Upper lobe of left lung (tissue), 6 donors: ENCODE data around the gene MYH13. TPM values are rescaled to one million over a fixed set of nuclear protein-coding genes. Genes with fewer than 3 reads are reported as not detected.

Experiments
- ATAC-seq, 2 donors: fragments of 200-7000 bp; cut with Tn5 transposase; one replicate each; pipeline ENCODE4 v1.9.1; 2022; ENCODE audit warnings: mild to moderate bottlenecking in 2 of 2, moderate library complexity in 2 of 2; ENCODE audit not compliant: low FRiP score in 2 of 2
- DNase-seq, 2 donors: peaks; one replicate each; pipeline ENCODE4 v3.0.0-alpha.2; 2019 to 2020
- H3K27ac ChIP-seq, 4 donors: fragments of 200-600 bp; sonication (generic); one replicate each; pipeline ENCODE4 v1.5.1; 2016 to 2019
- H3K27me3 ChIP-seq, 4 donors: fragments of 200-600 bp; sonication (generic); one replicate each; pipeline ENCODE4 v1.5.1; 2017 to 2019
- H3K36me3 ChIP-seq, 4 donors: fragments of 200-600 bp; sonication (generic); one replicate each; pipeline ENCODE4 v1.5.1; 2016 to 2019
- H3K4me1 ChIP-seq, 4 donors: fragments of 200-600 bp; sonication (generic); one replicate each; pipeline ENCODE4 v1.5.1; 2018 to 2019
- H3K4me3 ChIP-seq, 4 donors: fragments of 200-600 bp; sonication (generic); one replicate each; pipeline ENCODE4 v1.5.1; 2017 to 2019; ENCODE audit warnings: mild to moderate bottlenecking in 2 of 4, moderate library complexity in 1 of 4
- H3K9me3 ChIP-seq, 4 donors: fragments of 200-600 bp; sonication (generic); one replicate each; pipeline ENCODE4 v1.5.1; 2018 to 2019
- EP300 ChIP-seq, 4 donors: sonication (generic); formaldehyde crosslinking; IDR thresholded peaks; one replicate each; pipeline ENCODE4 v1.5.1; 2017; ENCODE audit warnings: antibody characterized with exemption in 4 of 4, control low read depth in 2 of 4
- POLR2A ChIP-seq, 4 donors: fragments of 450-650 bp; IDR thresholded peaks; one replicate each; pipeline ENCODE4 v1.5.1; 2016 to 2017; ENCODE audit warnings: antibody characterized with exemption in 4 of 4, mild to moderate bottlenecking in 2 of 4
- POLR2AphosphoS5 ChIP-seq, 2 donors: sonication (generic); formaldehyde crosslinking; IDR thresholded peaks; one replicate each; pipeline ENCODE4 v1.5.1; 2017; ENCODE audit warnings: antibody characterized with exemption in 2 of 2
- WGBS, 2 donors: methylation state at CpG; one replicate each; pipeline ENCODE4 v1.1.5; 2017 to 2018; 5-methylcytosine and 5-hydroxymethylcytosine counted together
- total RNA-seq, 6 donors: library from RNA; depleted of rRNA in 4 of 6; stranded (reverse); fragments of >200 nt in 4 of 6; gene quantifications; one replicate each; pipeline versions ENCODE4 v1.1.0 to v1.2.1, GENCODE V29; 2016 to 2021
- TF ChIP-seq, protein P1 (sequence below), 6 experiments: fragments of 450-650 bp in 4 of 6; fragments of 200-600 bp in 2 of 6; sonication (generic) in 2 of 6; IDR thresholded peaks; one replicate each; pipeline ENCODE4 v1.5.1; 2016 to 2019; ENCODE audit warnings: antibody characterized with exemption in 6 of 6
- donor health status: DM: no; HTN: no; CAD: no; lungs with moderate emphysema.
- donor health status: DM: no; HTN: yes; CAD: no; lungs with severe emphysema.

MYH13 gene
- 1 to 10 TPM in 1 of 6 donors, under 1 TPM in 1, not detected in 4; 0.09 to 1.0 TPM for total RNA-seq

DNA sequence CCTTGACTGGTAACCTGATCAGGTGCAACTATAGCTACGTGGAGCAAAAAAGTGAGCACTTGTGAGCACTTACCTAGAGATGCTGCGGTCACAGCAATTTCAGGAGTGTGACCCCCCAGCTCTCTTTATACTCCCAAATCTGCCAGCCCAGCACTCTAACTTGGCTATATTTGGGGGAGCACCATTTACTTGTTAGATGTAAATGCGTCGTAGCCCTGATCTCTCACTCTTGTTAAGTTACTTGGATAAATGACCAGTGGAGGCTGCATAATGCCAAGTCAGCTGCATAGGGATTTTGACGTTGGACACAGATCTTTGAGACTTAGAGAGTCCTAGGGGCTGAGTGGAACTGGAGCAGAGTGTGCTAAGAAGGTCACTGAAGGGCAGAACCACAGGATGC, at the start of gene MYH13:
Gene MYH13, minus strand, starts transcription at position 101 of the 400 bp plus-strand sequence. CDS start 8,476 bp downstream, outside the sequence.
- Histone ChIP-seq H3K27ac (no peak within 1 kb of the TSS), H3K27me3 (no peaks in the 10 kb centered on the region), H3K9me3 (no peaks in the 10 kb centered on the region), H3K36me3 (no peaks in the 10 kb centered on the region), H3K4me3 (no peak within 1 kb of the TSS), H3K4me1 (no peaks in the 10 kb centered on the region)
- no peak for DNase-seq
- ATAC-seq = no peak
- TF ChIP-seq, protein P1, sequence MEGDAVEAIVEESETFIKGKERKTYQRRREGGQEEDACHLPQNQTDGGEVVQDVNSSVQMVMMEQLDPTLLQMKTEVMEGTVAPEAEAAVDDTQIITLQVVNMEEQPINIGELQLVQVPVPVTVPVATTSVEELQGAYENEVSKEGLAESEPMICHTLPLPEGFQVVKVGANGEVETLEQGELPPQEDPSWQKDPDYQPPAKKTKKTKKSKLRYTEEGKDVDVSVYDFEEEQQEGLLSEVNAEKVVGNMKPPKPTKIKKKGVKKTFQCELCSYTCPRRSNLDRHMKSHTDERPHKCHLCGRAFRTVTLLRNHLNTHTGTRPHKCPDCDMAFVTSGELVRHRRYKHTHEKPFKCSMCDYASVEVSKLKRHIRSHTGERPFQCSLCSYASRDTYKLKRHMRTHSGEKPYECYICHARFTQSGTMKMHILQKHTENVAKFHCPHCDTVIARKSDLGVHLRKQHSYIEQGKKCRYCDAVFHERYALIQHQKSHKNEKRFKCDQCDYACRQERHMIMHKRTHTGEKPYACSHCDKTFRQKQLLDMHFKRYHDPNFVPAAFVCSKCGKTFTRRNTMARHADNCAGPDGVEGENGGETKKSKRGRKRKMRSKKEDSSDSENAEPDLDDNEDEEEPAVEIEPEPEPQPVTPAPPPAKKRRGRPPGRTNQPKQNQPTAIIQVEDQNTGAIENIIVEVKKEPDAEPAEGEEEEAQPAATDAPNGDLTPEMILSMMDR (IDR thresholded peaks at IDR 0.05) = no peak
- TF ChIP-seq EP300 (IDR thresholded peaks at IDR 0.05) (no peak), POLR2AphosphoS5 (IDR thresholded peaks at IDR 0.05) (no peak), POLR2A (IDR thresholded peaks at IDR 0.05) (no peak)
- WGBS, 2 donors = 71 to 72% methylated on average over 5 of the region's 5 CpGs

DNA sequence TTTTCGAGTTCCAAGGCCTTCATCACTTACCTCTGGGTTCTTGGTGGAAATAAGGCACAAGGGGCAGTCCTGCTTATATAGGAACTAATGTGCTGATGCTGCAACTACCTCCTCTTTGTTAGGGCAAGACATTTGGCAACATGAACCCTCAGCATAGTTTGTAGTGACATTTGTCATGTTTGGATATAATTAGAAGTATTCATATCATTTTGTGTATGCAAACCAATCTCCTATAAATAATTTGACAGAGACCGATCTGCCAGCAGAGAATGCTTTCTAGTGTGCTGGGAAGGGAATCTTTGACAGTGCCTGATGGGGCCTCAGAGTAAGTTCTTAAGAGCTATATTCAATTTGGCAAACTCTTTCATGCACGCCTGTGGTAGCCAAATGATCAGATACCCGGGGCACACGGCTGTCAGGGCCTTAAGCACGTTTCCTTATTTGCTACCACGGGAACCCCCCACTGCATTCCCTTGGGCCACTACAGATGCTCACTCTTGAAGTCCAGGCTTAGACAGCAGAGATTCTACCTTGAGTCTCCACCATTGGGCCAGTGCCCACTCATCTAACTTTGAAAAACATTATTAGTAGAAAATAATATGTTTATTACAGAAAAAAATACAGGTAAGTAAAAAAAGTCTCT, 49.2 kb upstream of the MYH13 start, which contains the start of gene MYH8:
Gene MYH8, minus strand, starts transcription at position 51 of the 643 bp plus-strand sequence. CDS start 1,723 bp downstream, outside the sequence.
- no peak within 1 kb of the TSS for H3K4me3 ChIP-seq
- H3K4me1 ChIP-seq = no peaks in the 10 kb centered on the region
- ATAC-seq (no peak), DNase-seq (no peak)
- no peaks in the 10 kb centered on the region for H3K36me3 ChIP-seq
- H3K9me3 ChIP-seq = no peaks in the 10 kb centered on the region
- no peaks in the 10 kb centered on the region for H3K27me3 ChIP-seq
- H3K27ac ChIP-seq = no peak within 1 kb of the TSS
- WGBS, 2 donors = 83 to 86% methylated on average over 7 of the region's 7 CpGs
- TF ChIP-seq EP300 (IDR thresholded peaks at IDR 0.05) (no peak), POLR2AphosphoS5 (IDR thresholded peaks at IDR 0.05) (no peak), POLR2A (IDR thresholded peaks at IDR 0.05) (no peak)

DNA sequence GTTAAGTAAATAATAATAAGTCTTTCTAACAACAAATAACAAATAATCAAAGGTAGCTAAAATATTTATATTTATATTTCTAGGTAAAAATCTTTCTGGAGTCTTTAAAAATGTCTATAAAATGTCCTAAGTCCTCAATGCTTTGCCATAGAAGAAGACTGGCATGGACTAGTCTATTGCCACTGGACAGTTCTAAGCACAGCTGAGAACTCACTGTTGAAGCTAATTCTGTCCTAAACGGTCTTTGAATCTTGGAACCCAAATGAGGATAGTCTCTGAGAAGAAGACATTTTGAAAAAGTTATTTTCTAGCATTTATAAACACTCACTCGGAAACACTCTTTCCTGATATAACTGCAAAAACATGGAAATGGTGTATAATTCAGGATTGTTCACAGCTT, 48.4 kb upstream of the MYH13 start:
- Histone ChIP-seq H3K27me3 (no peaks in the 10 kb centered on the region), H3K36me3 (no peaks in the 10 kb centered on the region), H3K4me3 (no peak overlapping the region), H3K27ac (no peak overlapping the region), H3K4me1 (no peaks in the 10 kb centered on the region), H3K9me3 (no peaks in the 10 kb centered on the region)
- ATAC-seq (no peak), DNase-seq (no peak)
- TF ChIP-seq POLR2AphosphoS5 (IDR thresholded peaks at IDR 0.05) (no peak), EP300 (IDR thresholded peaks at IDR 0.05) (no peak), POLR2A (IDR thresholded peaks at IDR 0.05) (no peak)
- TF ChIP-seq, protein P1 (IDR thresholded peaks at IDR 0.05) = no peak
- WGBS, 2 donors = 72 to 76% methylated on average over 2 of the region's 2 CpGs

DNA sequence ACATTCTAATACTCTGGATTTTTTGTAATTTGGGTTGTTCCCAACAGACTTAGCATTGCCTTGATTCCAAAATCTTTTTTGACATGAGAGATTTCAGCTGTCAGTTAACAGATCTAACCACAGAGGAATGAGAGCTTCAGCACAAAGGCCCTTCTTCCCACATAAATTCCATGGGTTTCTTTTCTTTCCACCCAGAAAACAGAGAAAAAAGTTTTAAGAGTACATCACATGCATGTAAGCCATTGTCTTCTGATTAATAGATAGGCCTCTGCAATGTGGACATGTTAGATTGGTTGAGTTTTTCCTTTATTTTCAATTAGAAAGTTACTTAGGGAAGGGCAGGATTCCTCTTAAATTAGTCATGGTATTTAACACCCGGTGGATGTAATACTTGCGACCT, 48.0 kb upstream of the MYH13 start:
- no peaks in the 10 kb centered on the region for H3K36me3 ChIP-seq
- H3K4me1 ChIP-seq = no peaks in the 10 kb centered on the region
- 77 to 89% methylated on average over 2 of the region's 2 CpGs for WGBS, 2 donors
- no peak for DNase-seq
- ATAC-seq = no peak
- no peak overlapping the region for H3K4me3 ChIP-seq
- no peak for TF ChIP-seq POLR2AphosphoS5 (IDR thresholded peaks at IDR 0.05)
- TF ChIP-seq, protein P1 (IDR thresholded peaks at IDR 0.05) = no peak
- no peaks in the 10 kb centered on the region for H3K9me3 ChIP-seq
- H3K27ac ChIP-seq = no peak overlapping the region
- no peaks in the 10 kb centered on the region for H3K27me3 ChIP-seq

DNA sequence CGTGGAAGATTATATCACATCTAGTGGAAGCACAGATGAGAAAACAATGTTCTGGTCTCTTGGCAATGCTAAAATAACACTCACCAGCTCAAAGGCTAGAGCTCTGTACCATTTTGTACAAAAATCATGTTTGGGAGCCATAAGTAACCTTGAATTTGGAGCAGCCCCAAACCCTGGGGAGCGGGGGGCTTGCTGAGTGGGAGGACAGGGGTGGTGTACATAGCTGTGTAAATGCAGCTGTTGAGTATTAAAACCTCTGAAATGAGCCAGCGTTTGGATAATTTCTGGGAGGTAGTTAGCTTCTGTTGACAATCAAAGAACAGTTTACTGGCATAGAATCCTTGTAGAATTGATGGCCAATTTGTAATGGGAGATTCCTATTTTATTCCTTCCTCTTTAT, 44.6 kb upstream of the MYH13 start:
- no peak overlapping the region for H3K27ac ChIP-seq
- no peaks in the 10 kb centered on the region for H3K27me3 ChIP-seq
- WGBS, 2 donors = 62 to 72% methylated on average over 3 of the region's 3 CpGs
- H3K4me1 ChIP-seq = no peaks in the 10 kb centered on the region
- DNase-seq (no peak), ATAC-seq (no peak)
- H3K36me3 ChIP-seq = no peaks in the 10 kb centered on the region
- no peak overlapping the region for H3K4me3 ChIP-seq
- TF ChIP-seq EP300 (IDR thresholded peaks at IDR 0.05) (no peak), POLR2A (IDR thresholded peaks at IDR 0.05) (no peak), POLR2AphosphoS5 (IDR thresholded peaks at IDR 0.05) (no peak)
- TF ChIP-seq, protein P1 (IDR thresholded peaks at IDR 0.05) = no peak
- no peaks in the 10 kb centered on the region for H3K9me3 ChIP-seq
